ENCODE measurements around the gene FAM216A. TPM values are rescaled to one million over a fixed set of nuclear protein-coding genes. Genes with fewer than 3 reads are reported as not detected.
"Not testable (repeated sequence)": the region's sequence is repeated elsewhere in the genome, so short reads cannot be mapped to it uniquely, and the experiment has no call there.

Gene FAM216A
- total RNA-seq, 1 donor from 2014 or later = 11.3 TPM

- Mint-ChIP-seq H3K27me3 (ENCODE audit: low read depth, unreplicated experiment) (no peaks in the 10 kb centered on the region), H3K4me1 (ENCODE audit: low read depth, unreplicated experiment) (peaks cover 2% of the 10 kb centered on the region), H3K36me3 (ENCODE audit: low read depth, unreplicated experiment) (no peaks in the 10 kb centered on the region), H3K9me3 (ENCODE audit: unreplicated experiment) (no peaks in the 10 kb centered on the region), H3K27ac (ENCODE audit: unreplicated experiment) (no peak overlapping the region), H3K4me3 (ENCODE audit: unreplicated experiment) (no peak overlapping the region)
- Histone ChIP-seq H4K20me1 (ENCODE audit: insufficient read depth, low read length) (peaks cover 6% of the 10 kb centered on the region), H2AFZ (ENCODE audit: low read depth, low read length) (no peak overlapping the region), H3K9ac (ENCODE audit: low read length) (no peak overlapping the region), H3K27ac (ENCODE audit: low read depth, low read length) (no peak overlapping the region), H3K9me3 (ENCODE audit: insufficient read depth, low read depth, low read length) (no peaks in the 10 kb centered on the region), H3K4me2 (ENCODE audit: low read length) (no peak overlapping the region), H3K4me3 (ENCODE audit: insufficient read depth, low read depth, low read length) (no peak overlapping the region), H3K27me3 (ENCODE audit: insufficient read depth, low read length) (no peaks in the 10 kb centered on the region), H3K79me2 (ENCODE audit: insufficient read depth, low read length) (peaks cover 50% of the 10 kb centered on the region), H3K36me3 (ENCODE audit: insufficient read depth, low read length) (peaks cover 9% of the 10 kb centered on the region), H3K4me1 (ENCODE audit: insufficient read depth, low read length) (peaks cover 11% of the 10 kb centered on the region)
- no peak for TF ChIP-seq EZH2 (IDR thresholded peaks at IDR 0.05; ENCODE audit: insufficient read depth, low read length)
- TF ChIP-seq, protein P1, sequence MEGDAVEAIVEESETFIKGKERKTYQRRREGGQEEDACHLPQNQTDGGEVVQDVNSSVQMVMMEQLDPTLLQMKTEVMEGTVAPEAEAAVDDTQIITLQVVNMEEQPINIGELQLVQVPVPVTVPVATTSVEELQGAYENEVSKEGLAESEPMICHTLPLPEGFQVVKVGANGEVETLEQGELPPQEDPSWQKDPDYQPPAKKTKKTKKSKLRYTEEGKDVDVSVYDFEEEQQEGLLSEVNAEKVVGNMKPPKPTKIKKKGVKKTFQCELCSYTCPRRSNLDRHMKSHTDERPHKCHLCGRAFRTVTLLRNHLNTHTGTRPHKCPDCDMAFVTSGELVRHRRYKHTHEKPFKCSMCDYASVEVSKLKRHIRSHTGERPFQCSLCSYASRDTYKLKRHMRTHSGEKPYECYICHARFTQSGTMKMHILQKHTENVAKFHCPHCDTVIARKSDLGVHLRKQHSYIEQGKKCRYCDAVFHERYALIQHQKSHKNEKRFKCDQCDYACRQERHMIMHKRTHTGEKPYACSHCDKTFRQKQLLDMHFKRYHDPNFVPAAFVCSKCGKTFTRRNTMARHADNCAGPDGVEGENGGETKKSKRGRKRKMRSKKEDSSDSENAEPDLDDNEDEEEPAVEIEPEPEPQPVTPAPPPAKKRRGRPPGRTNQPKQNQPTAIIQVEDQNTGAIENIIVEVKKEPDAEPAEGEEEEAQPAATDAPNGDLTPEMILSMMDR (IDR thresholded peaks at IDR 0.05; ENCODE audit: insufficient read depth, low read depth, low read length) = no peak
- no peak for DNase-seq (ENCODE audit: low read depth)
- FAIRE-seq = no peak
Measured at GRCh38 chr12:110465024-110465423, 3.6 kb upstream of the FAM216A start.

DNA sequence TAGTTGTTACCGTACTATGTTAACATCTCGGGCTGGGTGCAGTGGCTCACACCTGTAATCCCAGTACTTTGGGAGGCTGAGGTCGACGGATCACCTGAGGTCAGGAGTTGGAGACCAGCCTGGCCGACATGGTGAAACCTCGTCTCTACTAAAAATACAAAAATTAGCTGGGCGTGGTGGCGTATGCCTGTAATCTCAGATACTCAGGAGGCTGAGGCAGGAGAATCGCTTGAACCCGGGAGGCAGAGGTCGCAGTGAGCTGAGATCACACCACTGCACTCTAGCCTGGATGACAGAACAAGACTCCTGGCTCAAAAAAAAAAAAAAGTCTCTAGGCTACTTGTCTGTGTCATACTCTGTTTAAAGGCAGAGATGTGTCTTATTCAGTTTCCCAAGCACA lies 2.9 kb upstream of the FAM216A start:
- H3K79me2 ChIP-seq (ENCODE audit: insufficient read depth, low read length) = peaks cover 53% of the 10 kb centered on the region
- not testable (repeated sequence) for H3K4me2 ChIP-seq (ENCODE audit: low read length); H3K4me1 Mint-ChIP-seq (ENCODE audit: low read depth, unreplicated experiment); H3K27me3 Mint-ChIP-seq (ENCODE audit: low read depth, unreplicated experiment); H3K4me3 Mint-ChIP-seq (ENCODE audit: unreplicated experiment); H2AFZ ChIP-seq (ENCODE audit: low read depth, low read length); DNase-seq (ENCODE audit: low read depth); H3K27ac ChIP-seq (ENCODE audit: low read depth, low read length); H3K9ac ChIP-seq (ENCODE audit: low read length); H4K20me1 ChIP-seq (ENCODE audit: insufficient read depth, low read length); H3K27me3 ChIP-seq (ENCODE audit: insufficient read depth, low read length); H3K36me3 Mint-ChIP-seq (ENCODE audit: low read depth, unreplicated experiment); FAIRE-seq; H3K27ac Mint-ChIP-seq (ENCODE audit: unreplicated experiment); H3K4me3 ChIP-seq (ENCODE audit: insufficient read depth, low read depth, low read length); H3K9me3 ChIP-seq (ENCODE audit: insufficient read depth, low read depth, low read length); H3K9me3 Mint-ChIP-seq (ENCODE audit: unreplicated experiment); H3K36me3 ChIP-seq (ENCODE audit: insufficient read depth, low read length)
- H3K4me1 ChIP-seq (ENCODE audit: insufficient read depth, low read length) = peaks cover 11% of the 10 kb centered on the region

- no peak overlapping the region for H3K27ac ChIP-seq (ENCODE audit: low read depth, low read length)
- peak overlapping the region; percentile 34 for H3K27ac Mint-ChIP-seq (ENCODE audit: unreplicated experiment)
- H3K27me3 ChIP-seq (ENCODE audit: insufficient read depth, low read length) = no peaks in the 10 kb centered on the region
- no peak for DNase-seq (ENCODE audit: low read depth)
- no peak for FAIRE-seq
- no peaks in the 10 kb centered on the region for H3K9me3 ChIP-seq (ENCODE audit: insufficient read depth, low read depth, low read length)
- H3K4me2 ChIP-seq (ENCODE audit: low read length) = peak overlapping the region; percentile 87
- H2AFZ ChIP-seq (ENCODE audit: low read depth, low read length) = no peak overlapping the region
- H3K27me3 Mint-ChIP-seq (ENCODE audit: low read depth, unreplicated experiment) = no peaks in the 10 kb centered on the region
- H3K4me3 ChIP-seq (ENCODE audit: insufficient read depth, low read depth, low read length) = peak overlapping the region; percentile 96
- H3K9me3 Mint-ChIP-seq (ENCODE audit: unreplicated experiment) = no peaks in the 10 kb centered on the region
- peaks cover 53% of the 10 kb centered on the region for H3K79me2 ChIP-seq (ENCODE audit: insufficient read depth, low read length)
- H3K36me3 ChIP-seq (ENCODE audit: insufficient read depth, low read length) = peaks cover 9% of the 10 kb centered on the region
- peak overlapping the region; percentile 96 for H3K9ac ChIP-seq (ENCODE audit: low read length)
- H3K4me1 Mint-ChIP-seq (ENCODE audit: low read depth, unreplicated experiment) = peaks cover 2% of the 10 kb centered on the region
- TF ChIP-seq, protein P1 (IDR thresholded peaks at IDR 0.05; ENCODE audit: insufficient read depth, low read depth, low read length) = no peak
- TF ChIP-seq EZH2 (IDR thresholded peaks at IDR 0.05; ENCODE audit: insufficient read depth, low read length) = no peak
- no peaks in the 10 kb centered on the region for H3K36me3 Mint-ChIP-seq (ENCODE audit: low read depth, unreplicated experiment)
- H3K4me3 Mint-ChIP-seq (ENCODE audit: unreplicated experiment) = peak overlapping the region; percentile 99
- peaks cover 6% of the 10 kb centered on the region for H4K20me1 ChIP-seq (ENCODE audit: insufficient read depth, low read length)
- H3K4me1 ChIP-seq (ENCODE audit: insufficient read depth, low read length) = peaks cover 11% of the 10 kb centered on the region
Measured at GRCh38 chr12:110466791-110467190, 1.9 kb upstream of the FAM216A start.
